ENCODE measurements around the gene ABCA2.

Gene ABCA2

GRCh38 chr9:136965771-136966484, 62.1 kb downstream of the ABCA2 start:
- no peak for DNase-seq (ENCODE audit: low spot score)
- Histone ChIP-seq H3K18ac (ENCODE audit: low read length) (peak overlapping the region; percentile 50), H3K36me3 (replicated peaks in 1 of 2; ENCODE audit: control insufficient read depth in 2 of 2, insufficient read depth in 2 of 2, low read length in 2 of 2) (no peaks in the 10 kb centered on the region), H2BK120ac (ENCODE audit: low read depth, low read length) (no peak overlapping the region), H2AFZ (ENCODE audit: low read length) (peak overlapping the region; percentile 57), H3K4me1 (ENCODE audit: control insufficient read depth in 2 of 2, insufficient read depth in 1 of 2, low read depth in 1 of 2, low read length in 2 of 2) (peaks cover 8 to 15% of the 10 kb centered on the region in 2 donors), H4K91ac (ENCODE audit: low read depth, low read length, poor library complexity) (no peak overlapping the region), H3K9ac (ENCODE audit: low read depth, low read length, poor library complexity) (no peak overlapping the region), H3K4ac (ENCODE audit: low read length) (no peak overlapping the region), H3K4me2 (ENCODE audit: insufficient read depth, low read length, poor library complexity, severe bottlenecking) (peak overlapping the region; percentile 28), H2AK5ac (ENCODE audit: low read depth, low read length) (peak overlapping the region; percentile 5), H3K4me3 (ENCODE audit: low read length in 2 of 2) (no peak overlapping the region), H2BK12ac (ENCODE audit: low read length) (no peak overlapping the region), H3K23ac (ENCODE audit: low read depth, low read length, poor library complexity) (no peak overlapping the region), H3K14ac (ENCODE audit: low read length) (peak overlapping the region; percentile 5), H3K9me3 (replicated peaks in 1 of 2; ENCODE audit: control insufficient read depth in 2 of 2, insufficient read depth in 1 of 2, low read depth in 1 of 2, low read length in 2 of 2) (peaks cover 0 to 1% of the 10 kb centered on the region in 2 donors), H3K79me1 (ENCODE audit: low read depth, low read length) (no peaks in the 10 kb centered on the region), H2BK5ac (ENCODE audit: low read length) (no peak overlapping the region), H4K8ac (ENCODE audit: low read depth, low read length) (no peak overlapping the region), H3K27me3 (ENCODE audit: control insufficient read depth in 3 of 3, insufficient read depth in 3 of 3, low read depth in 1 of 3, low read length in 3 of 3) (peaks cover 0 to 18% (median 0%) of the 10 kb centered on the region in 3 experiments), H2BK15ac (ENCODE audit: low read length) (no peak overlapping the region), H3K27ac (replicated peaks; ENCODE audit: low read length) (no peak overlapping the region)
- WGBS, 2 donors (ENCODE audit: extremely low coverage in 2 of 2, insufficient read length in 2 of 2, insufficient replicate concordance in 1 of 2): no CpG with 5 or more reads among the region's 23 CpGs

- no peak overlapping the region for H4K8ac ChIP-seq (ENCODE audit: low read depth, low read length)
- peaks cover 0 to 16% (median 0%) of the 10 kb centered on the region in 3 experiments for H3K27me3 ChIP-seq (ENCODE audit: control insufficient read depth in 3 of 3, insufficient read depth in 3 of 3, low read depth in 1 of 3, low read length in 3 of 3)
- peak overlapping the region; percentile 76 for H3K18ac ChIP-seq (ENCODE audit: low read length)
- no peak overlapping the region for H3K4ac ChIP-seq (ENCODE audit: low read length)
- no peak overlapping the region for H3K9ac ChIP-seq (ENCODE audit: low read depth, low read length, poor library complexity)
- no peak overlapping the region for H4K91ac ChIP-seq (ENCODE audit: low read depth, low read length, poor library complexity)
- H2BK5ac ChIP-seq (ENCODE audit: low read length): peak overlapping the region; percentile 24
- H3K14ac ChIP-seq (ENCODE audit: low read length): peak overlapping the region; percentile 38
- H2BK15ac ChIP-seq (ENCODE audit: low read length): peak overlapping the region; percentile 89
- H3K4me3 ChIP-seq (ENCODE audit: low read length in 2 of 2): no peak overlapping the region
- peak overlapping the region; percentile 72 for H2BK120ac ChIP-seq (ENCODE audit: low read depth, low read length)
- no peaks in the 10 kb centered on the region for H3K36me3 ChIP-seq (replicated peaks in 1 of 2; ENCODE audit: control insufficient read depth in 2 of 2, insufficient read depth in 2 of 2, low read length in 2 of 2)
- peaks cover 1% of the 10 kb centered on the region for H3K79me1 ChIP-seq (ENCODE audit: low read depth, low read length)
- H2AK5ac ChIP-seq (ENCODE audit: low read depth, low read length): peak overlapping the region; percentile 76
- no peak overlapping the region for H3K23ac ChIP-seq (ENCODE audit: low read depth, low read length, poor library complexity)
- no peak overlapping the region for H3K27ac ChIP-seq (replicated peaks; ENCODE audit: low read length)
- no peak overlapping the region for H2AFZ ChIP-seq (ENCODE audit: low read length)
- H3K4me1 ChIP-seq (ENCODE audit: control insufficient read depth in 2 of 2, insufficient read depth in 1 of 2, low read depth in 1 of 2, low read length in 2 of 2): peaks cover 8 to 15% of the 10 kb centered on the region in 2 donors
- peak overlapping the region; percentile 58 for H2BK12ac ChIP-seq (ENCODE audit: low read length)
- WGBS, 2 donors (ENCODE audit: extremely low coverage in 2 of 2, insufficient read length in 2 of 2, insufficient replicate concordance in 1 of 2): no CpG with 5 or more reads among the region's 26 CpGs
- peaks cover 0 to 1% of the 10 kb centered on the region in 2 donors for H3K9me3 ChIP-seq (replicated peaks in 1 of 2; ENCODE audit: control insufficient read depth in 2 of 2, insufficient read depth in 1 of 2, low read depth in 1 of 2, low read length in 2 of 2)
- DNase-seq (ENCODE audit: low spot score): no peak
- H3K4me2 ChIP-seq (ENCODE audit: insufficient read depth, low read length, poor library complexity, severe bottlenecking): no peak overlapping the region
Measured at GRCh38 chr9:136964833-136965422, 63.1 kb downstream of the ABCA2 start.

GRCh38 chr9:136964171-136964689, 63.8 kb downstream of the ABCA2 start:
- Histone ChIP-seq H2BK15ac (ENCODE audit: low read length) (peak overlapping the region; percentile 89), H2AK5ac (ENCODE audit: low read depth, low read length) (peak overlapping the region; percentile 76), H3K14ac (ENCODE audit: low read length) (peak overlapping the region; percentile 38), H3K9me3 (replicated peaks in 1 of 2; ENCODE audit: control insufficient read depth in 2 of 2, insufficient read depth in 1 of 2, low read depth in 1 of 2, low read length in 2 of 2) (peaks cover 0 to 1% of the 10 kb centered on the region in 2 donors), H2AFZ (ENCODE audit: low read length) (no peak overlapping the region), H3K4ac (ENCODE audit: low read length) (no peak overlapping the region), H3K9ac (ENCODE audit: low read depth, low read length, poor library complexity) (peak overlapping the region; percentile 60), H3K36me3 (replicated peaks in 1 of 2; ENCODE audit: control insufficient read depth in 2 of 2, insufficient read depth in 2 of 2, low read length in 2 of 2) (no peaks in the 10 kb centered on the region), H4K8ac (ENCODE audit: low read depth, low read length) (peak overlapping the region; percentile 43), H2BK120ac (ENCODE audit: low read depth, low read length) (peak overlapping the region; percentile 18), H2BK5ac (ENCODE audit: low read length) (peak overlapping the region; percentile 24), H3K18ac (ENCODE audit: low read length) (peak overlapping the region; percentile 85), H3K4me1 (ENCODE audit: control insufficient read depth in 2 of 2, insufficient read depth in 1 of 2, low read depth in 1 of 2, low read length in 2 of 2) (peaks cover 8 to 15% of the 10 kb centered on the region in 2 donors), H2BK12ac (ENCODE audit: low read length) (peak overlapping the region; percentile 84), H3K27ac (replicated peaks; ENCODE audit: low read length) (no peak overlapping the region), H3K4me2 (ENCODE audit: insufficient read depth, low read length, poor library complexity, severe bottlenecking) (no peak overlapping the region), H3K4me3 (ENCODE audit: low read length in 2 of 2) (no peak overlapping the region), H3K27me3 (ENCODE audit: control insufficient read depth in 3 of 3, insufficient read depth in 3 of 3, low read depth in 1 of 3, low read length in 3 of 3) (peaks cover 0 to 21% (median 0%) of the 10 kb centered on the region in 3 experiments), H3K79me1 (ENCODE audit: low read depth, low read length) (peaks cover 1% of the 10 kb centered on the region), H4K91ac (ENCODE audit: low read depth, low read length, poor library complexity) (no peak overlapping the region), H3K23ac (ENCODE audit: low read depth, low read length, poor library complexity) (peak overlapping the region; percentile 89)
- no CpG with 5 or more reads among the region's 22 CpGs for WGBS, 2 donors (ENCODE audit: extremely low coverage in 2 of 2, insufficient read length in 2 of 2, insufficient replicate concordance in 1 of 2)
- no peak for DNase-seq (ENCODE audit: low spot score)

- Histone ChIP-seq H3K18ac (ENCODE audit: low read length) (peak overlapping the region; percentile 85), H2AK5ac (ENCODE audit: low read depth, low read length) (peak overlapping the region; percentile 76), H2AFZ (ENCODE audit: low read length) (peak overlapping the region; percentile 56), H4K8ac (ENCODE audit: low read depth, low read length) (no peak overlapping the region), H3K9me3 (replicated peaks in 1 of 2; ENCODE audit: control insufficient read depth in 2 of 2, insufficient read depth in 1 of 2, low read depth in 1 of 2, low read length in 2 of 2) (peaks cover 0 to 1% of the 10 kb centered on the region in 2 donors), H3K79me1 (ENCODE audit: low read depth, low read length) (peaks cover 1% of the 10 kb centered on the region), H3K4me1 (ENCODE audit: control insufficient read depth in 2 of 2, insufficient read depth in 1 of 2, low read depth in 1 of 2, low read length in 2 of 2) (peaks cover 8 to 15% of the 10 kb centered on the region in 2 donors), H3K14ac (ENCODE audit: low read length) (peak overlapping the region; percentile 8), H2BK5ac (ENCODE audit: low read length) (no peak overlapping the region), H4K91ac (ENCODE audit: low read depth, low read length, poor library complexity) (no peak overlapping the region), H3K4me2 (ENCODE audit: insufficient read depth, low read length, poor library complexity, severe bottlenecking) (no peak overlapping the region), H2BK12ac (ENCODE audit: low read length) (peak overlapping the region; percentile 41), H3K4ac (ENCODE audit: low read length) (peak overlapping the region; percentile 66), H3K9ac (ENCODE audit: low read depth, low read length, poor library complexity) (no peak overlapping the region), H3K27me3 (ENCODE audit: control insufficient read depth in 3 of 3, insufficient read depth in 3 of 3, low read depth in 1 of 3, low read length in 3 of 3) (peaks cover 0 to 21% (median 0%) of the 10 kb centered on the region in 3 experiments), H2BK15ac (ENCODE audit: low read length) (peak overlapping the region; percentile 97), H3K4me3 (ENCODE audit: low read length in 2 of 2) (no peak overlapping the region), H3K36me3 (replicated peaks in 1 of 2; ENCODE audit: control insufficient read depth in 2 of 2, insufficient read depth in 2 of 2, low read length in 2 of 2) (no peaks in the 10 kb centered on the region), H3K23ac (ENCODE audit: low read depth, low read length, poor library complexity) (no peak overlapping the region), H3K27ac (replicated peaks; ENCODE audit: low read length) (no peak overlapping the region), H2BK120ac (ENCODE audit: low read depth, low read length) (peak overlapping the region; percentile 81)
- no peak for DNase-seq (ENCODE audit: low spot score)
- WGBS, 2 donors (ENCODE audit: extremely low coverage in 2 of 2, insufficient read length in 2 of 2, insufficient replicate concordance in 1 of 2): no CpG with 5 or more reads among the region's 12 CpGs
Measured at GRCh38 chr9:136963751-136964150, 64.3 kb downstream of the ABCA2 start.

Measured in neuronal stem cell (in vitro differentiated cells).